HepG2 (cell line): Measurements from ENCODE around the gene SPEM2. TPM values are rescaled to one million over a fixed set of nuclear protein-coding genes. Genes with fewer than 3 reads are reported as not detected.

Experiments
- HMG20A ChIP-seq: IDR thresholded peaks from 2 replicates; pipeline ENCODE4 v1.6.1; 2016; ENCODE audit warnings: borderline replicate concordance
- IKZF5 ChIP-seq: IDR thresholded peaks from 2 replicates; pipeline ENCODE4 v1.6.1; 2018; ENCODE audit warnings: missing genetic modification reagents, mild to moderate bottlenecking, missing compliant biosample characterization
- IRF1 ChIP-seq: sonication (generic); formaldehyde crosslinking; IDR thresholded peaks from 2 replicates; pipeline ENCODE4 v1.4.0; 2020; ENCODE audit warnings: low read depth, mild to moderate bottlenecking, missing genetic modification reagents
- KDM5B ChIP-seq: sonication (generic); formaldehyde crosslinking; IDR thresholded peaks from 2 replicates; pipeline ENCODE4 v1.4.0; 2020; ENCODE audit warnings: missing genetic modification reagents, mild to moderate bottlenecking, borderline replicate concordance
- KLF13 ChIP-seq: sonication (generic); formaldehyde crosslinking; IDR thresholded peaks from 2 replicates; pipeline ENCODE4 v1.4.0; 2020; ENCODE audit warnings: mild to moderate bottlenecking, missing genetic modification reagents
- NONO ChIP-seq, 2 experiments: fragments of 450-650 bp in 1 of 2; sonication (generic) in 1 of 2; formaldehyde crosslinking in 1 of 2; IDR thresholded peaks in 1 of 2; conservative IDR thresholded peaks in 1 of 2; 2 replicates each; pipeline versions ENCODE4 v1.6.1 to v1.8.0; 2017 to 2022; ENCODE audit warnings: mild to moderate bottlenecking in 1 of 2, missing genetic modification reagents in 1 of 2, moderate library complexity in 1 of 2
- ONECUT2 ChIP-seq: sonication (generic); formaldehyde crosslinking; IDR thresholded peaks from 2 replicates; pipeline ENCODE4 v1.4.0; 2020; ENCODE audit warnings: missing genetic modification reagents
- RARG ChIP-seq: sonication (generic); formaldehyde crosslinking; IDR thresholded peaks from 2 replicates; pipeline ENCODE4 v1.4.0; 2020; ENCODE audit warnings: low read depth, mild to moderate bottlenecking, missing genetic modification reagents
- REPIN1 ChIP-seq: sonication (generic); formaldehyde crosslinking; IDR thresholded peaks from 2 replicates; pipeline ENCODE4 v1.8.0; 2022; ENCODE audit warnings: missing genetic modification reagents, low read depth, mild to moderate bottlenecking, borderline replicate concordance
- TAF15 ChIP-seq: fragments of 200-400 bp; formaldehyde crosslinking; IDR thresholded peaks from one replicate; pipeline ENCODE4 v1.6.1; 2018; ENCODE audit warnings: mild to moderate bottlenecking, low read depth, low read length; ENCODE audit not compliant: poor library complexity, severe bottlenecking
- THAP7 ChIP-seq: sonication (generic); formaldehyde crosslinking; IDR thresholded peaks from 2 replicates; pipeline ENCODE4 v1.8.1; 2023; ENCODE audit warnings: mild to moderate bottlenecking, missing genetic modification reagents
- TOPORS ChIP-seq: sonication (generic); formaldehyde crosslinking; IDR thresholded peaks from 2 replicates; pipeline ENCODE4 v1.8.0; 2023; ENCODE audit warnings: mild to moderate bottlenecking, missing genetic modification reagents
- TRIM24 ChIP-seq: sonication (generic); formaldehyde crosslinking; IDR thresholded peaks from 2 replicates; pipeline ENCODE4 v1.8.0; 2022; ENCODE audit warnings: mild to moderate bottlenecking, missing genetic modification reagents
- ZFP41 ChIP-seq: sonication (generic); formaldehyde crosslinking; IDR thresholded peaks from 2 replicates; pipeline ENCODE4 v1.4.0; 2020; ENCODE audit warnings: mild to moderate bottlenecking, missing genetic modification reagents, borderline replicate concordance
- ZFY ChIP-seq: sonication (generic); formaldehyde crosslinking; IDR thresholded peaks from 2 replicates; pipeline ENCODE4 v1.4.0; 2020; ENCODE audit warnings: missing genetic modification reagents
- ZNF354B ChIP-seq: sonication (generic); formaldehyde crosslinking; IDR thresholded peaks from 2 replicates; pipeline ENCODE4 v1.8.0; 2022; ENCODE audit warnings: mild to moderate bottlenecking, missing genetic modification reagents
- ZNF552 ChIP-seq: sonication (generic); formaldehyde crosslinking; IDR thresholded peaks from 2 replicates; pipeline ENCODE4 v1.9.0; 2022; ENCODE audit warnings: missing genetic modification reagents, mild to moderate bottlenecking, borderline replicate concordance
- ZNF724P ChIP-seq: sonication (generic); formaldehyde crosslinking; IDR thresholded peaks from 2 replicates; pipeline ENCODE4 v1.8.0; 2022; ENCODE audit warnings: missing genetic modification reagents, borderline replicate concordance
- ZNF749 ChIP-seq: sonication (generic); formaldehyde crosslinking; IDR thresholded peaks from 2 replicates; pipeline ENCODE4 v1.8.0; 2022; ENCODE audit warnings: mild to moderate bottlenecking, missing genetic modification reagents, moderate library complexity, borderline replicate concordance
- ZNF792 ChIP-seq: IDR thresholded peaks from 2 replicates; pipeline ENCODE4 v1.6.1; 2016
- polyA plus RNA-seq, 8 experiments: library from polyadenylated mRNA; depleted of rRNA in 3 of 8; stranded (reverse) in 7 of 8; unstranded in 1 of 8; fragments of >200 nt; fragmentation: Illumina TruSeq in 4 of 8; extraction: Trizol in 4 of 8; gene quantifications; 2 replicates each; pipeline versions ENCODE4 v1.2.1 to v1.2.3, GENCODE V29; 2011 to 2016; ENCODE audit warnings: low read depth in 4 of 8, missing spikeins in 1 of 8, mixed read lengths in 1 of 8; ENCODE audit not compliant: insufficient read depth in 1 of 8
- total RNA-seq, 5 experiments: library from RNA; depleted of rRNA; stranded (reverse); fragments of >200 nt; fragmentation: Illumina TruSeq; extraction: Trizol; gene quantifications; 2 replicates each; pipeline ENCODE4 v1.2.3, GENCODE V29; 2016; ENCODE audit warnings: low read depth in 1 of 5
- TF ChIP-seq, protein P1 (sequence below): sonication (generic); formaldehyde crosslinking; IDR thresholded peaks from 2 replicates; pipeline ENCODE4 v1.5.0; 2020; ENCODE audit warnings: missing genetic modification reagents
- TF ChIP-seq, protein P2 (sequence below): sonication (generic); formaldehyde crosslinking; IDR thresholded peaks from 2 replicates; pipeline ENCODE4 v1.4.0; 2020; ENCODE audit warnings: mild to moderate bottlenecking, missing genetic modification reagents, borderline replicate concordance
- TF ChIP-seq, protein P3 (sequence below): sonication (generic); formaldehyde crosslinking; IDR thresholded peaks from 2 replicates; pipeline ENCODE4 v1.5.0; 2020; ENCODE audit warnings: missing genetic modification reagents

The SPEM2 gene
- total and polyA plus RNA-seq, 2 of the 13 experiments (the other 11 are each of a cell fraction or from before 2014, with no cell fraction given): not detected

DNA sequence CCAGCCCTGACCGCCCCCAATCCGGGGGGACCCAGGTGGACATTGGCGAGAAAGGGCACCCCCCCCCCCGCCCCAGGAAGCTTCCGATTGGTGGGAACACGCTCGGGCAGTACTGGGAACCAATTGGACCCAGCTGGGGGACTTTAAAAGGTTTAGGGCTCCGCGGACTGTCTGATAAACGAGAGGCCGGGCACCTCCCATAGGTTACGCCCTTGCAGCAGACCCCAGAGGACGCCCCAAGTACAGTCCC lies 21.8 kb upstream of the SPEM2 start (continued):
- no peak for TF ChIP-seq KDM5B (CRISPR knock-in tag)
- TF ChIP-seq IRF1 (CRISPR knock-in tag): no peak
- no peak for TF ChIP-seq KLF13 (CRISPR knock-in tag)
- TF ChIP-seq THAP7 (CRISPR knock-in tag): no peak
- no peak for TF ChIP-seq NONO (IDR thresholded peaks at IDR 0.05)
- TF ChIP-seq NONO (CRISPR knock-in tag; conservative IDR thresholded peaks at IDR 0.05): no peak
- TF ChIP-seq, protein P1, sequence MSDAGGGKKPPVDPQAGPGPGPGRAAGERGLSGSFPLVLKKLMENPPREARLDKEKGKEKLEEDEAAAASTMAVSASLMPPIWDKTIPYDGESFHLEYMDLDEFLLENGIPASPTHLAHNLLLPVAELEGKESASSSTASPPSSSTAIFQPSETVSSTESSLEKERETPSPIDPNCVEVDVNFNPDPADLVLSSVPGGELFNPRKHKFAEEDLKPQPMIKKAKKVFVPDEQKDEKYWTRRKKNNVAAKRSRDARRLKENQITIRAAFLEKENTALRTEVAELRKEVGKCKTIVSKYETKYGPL (CRISPR knock-in tag): no peak
- no peak for TF ChIP-seq ZFP41 (CRISPR knock-in tag)
- no peak for TF ChIP-seq ZFY (CRISPR knock-in tag)
- TF ChIP-seq TRIM24: no peak
- no peak for TF ChIP-seq ONECUT2 (CRISPR knock-in tag)
- TF ChIP-seq HMG20A (CRISPR knock-in tag): no peak
- TF ChIP-seq REPIN1 (CRISPR knock-in tag): no peak
- no peak for TF ChIP-seq ZNF724P (CRISPR knock-in tag)
- no peak for TF ChIP-seq ZNF792 (CRISPR knock-in tag)
- 0 out of 2 replicates have a peak, but pooled peaks have one; percentile 10 for TF ChIP-seq IKZF5 (CRISPR knock-in tag)
- 0 out of 2 replicates have a peak, but pooled peaks have one; percentile 4 for TF ChIP-seq ZNF552 (CRISPR knock-in tag)
- TF ChIP-seq, protein P2, sequence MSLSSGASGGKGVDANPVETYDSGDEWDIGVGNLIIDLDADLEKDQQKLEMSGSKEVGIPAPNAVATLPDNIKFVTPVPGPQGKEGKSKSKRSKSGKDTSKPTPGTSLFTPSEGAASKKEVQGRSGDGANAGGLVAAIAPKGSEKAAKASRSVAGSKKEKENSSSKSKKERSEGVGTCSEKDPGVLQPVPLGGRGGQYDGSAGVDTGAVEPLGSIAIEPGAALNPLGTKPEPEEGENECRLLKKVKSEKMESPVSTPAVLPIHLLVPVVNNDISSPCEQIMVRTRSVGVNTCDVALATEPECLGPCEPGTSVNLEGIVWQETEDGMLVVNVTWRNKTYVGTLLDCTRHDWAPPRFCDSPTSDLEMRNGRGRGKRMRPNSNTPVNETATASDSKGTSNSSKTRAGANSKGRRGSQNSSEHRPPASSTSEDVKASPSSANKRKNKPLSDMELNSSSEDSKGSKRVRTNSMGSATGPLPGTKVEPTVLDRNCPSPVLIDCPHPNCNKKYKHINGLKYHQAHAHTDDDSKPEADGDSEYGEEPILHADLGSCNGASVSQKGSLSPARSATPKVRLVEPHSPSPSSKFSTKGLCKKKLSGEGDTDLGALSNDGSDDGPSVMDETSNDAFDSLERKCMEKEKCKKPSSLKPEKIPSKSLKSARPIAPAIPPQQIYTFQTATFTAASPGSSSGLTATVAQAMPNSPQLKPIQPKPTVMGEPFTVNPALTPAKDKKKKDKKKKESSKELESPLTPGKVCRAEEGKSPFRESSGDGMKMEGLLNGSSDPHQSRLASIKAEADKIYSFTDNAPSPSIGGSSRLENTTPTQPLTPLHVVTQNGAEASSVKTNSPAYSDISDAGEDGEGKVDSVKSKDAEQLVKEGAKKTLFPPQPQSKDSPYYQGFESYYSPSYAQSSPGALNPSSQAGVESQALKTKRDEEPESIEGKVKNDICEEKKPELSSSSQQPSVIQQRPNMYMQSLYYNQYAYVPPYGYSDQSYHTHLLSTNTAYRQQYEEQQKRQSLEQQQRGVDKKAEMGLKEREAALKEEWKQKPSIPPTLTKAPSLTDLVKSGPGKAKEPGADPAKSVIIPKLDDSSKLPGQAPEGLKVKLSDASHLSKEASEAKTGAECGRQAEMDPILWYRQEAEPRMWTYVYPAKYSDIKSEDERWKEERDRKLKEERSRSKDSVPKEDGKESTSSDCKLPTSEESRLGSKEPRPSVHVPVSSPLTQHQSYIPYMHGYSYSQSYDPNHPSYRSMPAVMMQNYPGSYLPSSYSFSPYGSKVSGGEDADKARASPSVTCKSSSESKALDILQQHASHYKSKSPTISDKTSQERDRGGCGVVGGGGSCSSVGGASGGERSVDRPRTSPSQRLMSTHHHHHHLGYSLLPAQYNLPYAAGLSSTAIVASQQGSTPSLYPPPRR (CRISPR knock-in tag): no peak
- TF ChIP-seq, protein P3, sequence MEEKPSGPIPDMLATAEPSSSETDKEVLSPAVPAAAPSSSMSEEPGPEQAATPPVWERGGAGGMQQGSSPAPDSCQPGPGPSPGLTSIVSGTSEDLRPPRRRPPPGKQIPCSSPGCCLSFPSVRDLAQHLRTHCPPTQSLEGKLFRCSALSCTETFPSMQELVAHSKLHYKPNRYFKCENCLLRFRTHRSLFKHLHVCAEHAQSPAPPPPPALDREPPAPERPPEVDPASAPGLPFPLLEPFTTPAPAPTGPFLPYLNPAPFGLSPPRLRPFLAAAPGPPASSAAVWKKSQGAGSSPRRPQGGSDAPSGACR (CRISPR knock-in tag): 0 out of 2 replicates have a peak, but pooled peaks have one; percentile 70
- no peak for TF ChIP-seq ZNF354B (CRISPR knock-in tag)
- TF ChIP-seq RARG (CRISPR knock-in tag): no peak
- TF ChIP-seq ZNF749 (CRISPR knock-in tag): no peak
- TF ChIP-seq TAF15: no peak
- TF ChIP-seq TOPORS (CRISPR knock-in tag): no peak
